SH-SY5Y (cell line): Measurements from ENCODE around the gene PNPLA5.

Experiments
- GATA2 ChIP-seq: IDR thresholded peaks from 2 replicates; pipeline ENCODE4 v1.6.1; 2011; ENCODE audit warnings: mild to moderate bottlenecking, low read depth, low read length
- GATA3 ChIP-seq: IDR thresholded peaks from 2 replicates; pipeline ENCODE4 v1.6.1; 2011; ENCODE audit warnings: low read depth, mild to moderate bottlenecking, low read length, moderate library complexity

- TF ChIP-seq GATA2 = no peak
- no peak for TF ChIP-seq GATA3
Observed at GRCh38 chr22:43831561-43832392, 60.0 kb downstream of the PNPLA5 start.
